Measurements from ENCODE around the gene NGEF. TPM values are rescaled to one million over a fixed set of nuclear protein-coding genes. Genes with fewer than 3 reads are reported as not detected.

NGEF gene
- total RNA-seq, 2 experiments from 2014 or later: 0.48 to 0.58 TPM

DNA sequence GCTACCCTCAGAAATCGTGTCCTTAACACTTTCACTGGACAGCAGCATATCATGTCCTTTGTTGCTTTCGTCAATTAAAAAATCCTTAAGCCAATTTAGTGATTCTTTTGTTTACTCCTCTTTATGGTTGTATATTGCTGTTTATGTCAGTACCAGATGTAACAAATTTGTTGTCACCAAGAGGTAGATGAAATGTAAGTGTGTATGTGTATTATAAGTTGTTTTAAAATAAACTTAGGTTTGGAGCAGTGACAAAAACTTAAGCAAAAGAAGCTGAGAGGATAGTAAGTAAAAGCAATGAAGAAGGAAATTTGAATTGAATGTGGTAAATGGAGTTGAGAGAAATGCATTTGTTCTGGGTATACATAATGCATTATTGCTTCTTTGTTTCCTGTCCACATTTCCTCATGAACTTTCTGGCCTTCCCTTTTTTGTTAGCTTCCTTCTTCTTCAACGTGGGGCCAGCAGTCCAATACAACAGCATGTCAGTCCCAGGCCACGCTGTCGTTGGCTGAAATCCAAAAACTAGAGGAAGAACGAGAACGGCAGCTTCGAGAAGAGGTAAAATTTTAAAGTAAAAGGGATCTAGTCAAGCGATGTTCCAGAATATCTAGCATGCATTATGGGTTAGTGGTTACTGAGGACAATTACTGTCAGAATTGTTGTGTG is 173.5 kb downstream of the NGEF start:
- Mint-ChIP-seq H3K9me3 (no peaks in the 10 kb centered on the region), H3K4me1 (peaks cover 42% of the 10 kb centered on the region), H3K27me3 (no peaks in the 10 kb centered on the region), H3K36me3 (ENCODE audit: low read depth) (peaks cover 43% of the 10 kb centered on the region), H3K4me3 (no peak overlapping the region), H3K27ac (peak overlapping the region; percentile 66)
- ChIA-PET CTCF (interaction anchor here (1.2 kb wide), 1 partner anchor 30 kb away, joined by 4 read pairs; no protein-coding TSS in a partner anchor), POLR2A (no interaction called here)
- DNase-seq: no peak

DNA sequence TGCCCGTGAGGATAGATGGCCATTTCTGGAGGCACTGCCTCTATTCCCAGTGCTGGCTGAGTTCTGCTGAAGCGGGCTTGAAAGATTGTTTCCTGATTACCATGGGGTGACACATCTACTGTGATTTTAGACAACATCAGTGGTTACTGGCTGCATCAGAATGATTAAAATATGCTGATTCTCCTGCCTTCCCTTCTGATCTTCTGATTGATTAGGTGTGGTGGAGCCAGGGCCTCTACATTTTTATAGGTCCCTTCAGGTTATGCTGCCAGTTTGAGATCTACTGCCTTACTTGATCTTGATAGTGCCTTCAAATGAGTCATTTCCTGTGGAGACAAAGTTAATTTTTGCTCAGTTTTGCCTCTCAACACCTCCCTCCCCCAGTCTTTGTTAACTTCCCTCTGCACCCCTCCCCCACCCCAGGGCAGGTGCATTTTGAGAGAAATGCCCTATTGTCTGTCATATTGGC is 174.6 kb downstream of the NGEF start:
- ChIA-PET CTCF (interaction anchor here (1.1 to 1.2 kb wide), 2 partner anchors 29 to 190 kb away, joined by 3 to 4 read pairs; no protein-coding TSS in a partner anchor), POLR2A (interaction anchor here (1.0 kb wide), 1 partner anchor 428 kb away, joined by 4 read pairs; no protein-coding TSS in a partner anchor)
- peaks cover 35% of the 10 kb centered on the region for H3K4me1 Mint-ChIP-seq
- H3K4me3 Mint-ChIP-seq: no peak overlapping the region
- no peaks in the 10 kb centered on the region for H3K9me3 Mint-ChIP-seq
- H3K27me3 Mint-ChIP-seq: no peaks in the 10 kb centered on the region
- peak; percentile 73 for DNase-seq
- peak overlapping the region; percentile 79 for H3K27ac Mint-ChIP-seq
- peaks cover 44% of the 10 kb centered on the region for H3K36me3 Mint-ChIP-seq (ENCODE audit: low read depth)

DNA sequence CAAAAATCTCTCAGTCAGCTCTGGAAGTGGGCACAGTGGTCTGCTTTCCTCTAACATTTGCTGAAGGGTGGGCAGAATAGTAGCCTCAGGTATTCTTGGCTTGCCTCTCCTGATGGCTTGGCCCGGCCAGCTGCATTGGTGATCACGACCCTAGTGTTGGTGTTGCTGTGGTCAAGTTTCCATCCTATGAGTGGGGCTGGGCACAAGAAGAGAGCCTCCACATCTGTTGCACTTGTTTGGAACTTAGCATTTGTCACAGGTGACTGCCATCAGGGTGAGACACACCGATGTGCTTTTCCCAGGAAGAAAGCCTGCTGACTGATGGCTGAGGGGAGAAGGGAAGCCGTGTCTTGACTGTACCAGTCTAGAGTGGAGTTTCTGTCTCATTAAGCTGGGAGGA is 176.1 kb downstream of the NGEF start:
- ChIA-PET POLR2A (interaction anchor here (0.6 kb wide), 1 partner anchor 42 kb away, joined by 3 read pairs; no protein-coding TSS in a partner anchor), CTCF (interaction anchor here (1.3 kb wide), 1 partner anchor 79 kb away, joined by 4 read pairs; no protein-coding TSS in a partner anchor)
- H3K9me3 Mint-ChIP-seq: no peaks in the 10 kb centered on the region
- no peak overlapping the region for H3K4me3 Mint-ChIP-seq
- H3K36me3 Mint-ChIP-seq (ENCODE audit: low read depth): peaks cover 54% of the 10 kb centered on the region
- no peaks in the 10 kb centered on the region for H3K27me3 Mint-ChIP-seq
- DNase-seq: no peak
- H3K27ac Mint-ChIP-seq: peak overlapping the region; percentile 75
- peaks cover 37% of the 10 kb centered on the region for H3K4me1 Mint-ChIP-seq

DNA sequence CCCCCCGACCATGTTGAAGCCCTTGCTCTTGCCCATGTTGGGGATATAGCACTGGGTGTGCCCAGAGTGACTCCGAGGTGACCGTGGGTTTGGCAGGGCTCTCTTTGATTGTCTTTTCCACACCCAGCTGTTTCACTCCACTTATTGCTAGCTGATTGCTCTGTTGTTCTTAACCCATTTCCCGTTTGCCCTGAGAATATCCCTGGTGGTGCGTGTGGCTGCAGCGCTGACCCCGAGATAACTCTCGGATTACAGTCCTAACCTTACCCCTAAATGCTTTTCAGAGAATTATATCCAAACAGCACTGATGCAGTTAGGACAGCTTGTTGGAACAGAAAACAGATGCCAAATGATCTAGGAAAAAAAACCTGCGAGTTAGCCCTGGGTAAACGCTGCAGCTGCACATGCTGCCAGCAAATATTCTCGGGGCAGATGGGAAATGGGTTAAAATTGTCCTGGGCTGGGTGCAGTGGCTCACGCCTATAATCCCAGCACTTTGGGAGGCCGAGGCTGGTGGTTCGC is 177.3 kb downstream of the NGEF start:
- Mint-ChIP-seq H3K27ac (no peak overlapping the region), H3K36me3 (ENCODE audit: low read depth) (peaks cover 50% of the 10 kb centered on the region), H3K4me3 (no peak overlapping the region), H3K9me3 (no peaks in the 10 kb centered on the region), H3K27me3 (no peaks in the 10 kb centered on the region), H3K4me1 (peaks cover 37% of the 10 kb centered on the region)
- CTCF ChIA-PET: no interaction called here
- POLR2A ChIA-PET: no interaction called here
- no peak for DNase-seq

DNA sequence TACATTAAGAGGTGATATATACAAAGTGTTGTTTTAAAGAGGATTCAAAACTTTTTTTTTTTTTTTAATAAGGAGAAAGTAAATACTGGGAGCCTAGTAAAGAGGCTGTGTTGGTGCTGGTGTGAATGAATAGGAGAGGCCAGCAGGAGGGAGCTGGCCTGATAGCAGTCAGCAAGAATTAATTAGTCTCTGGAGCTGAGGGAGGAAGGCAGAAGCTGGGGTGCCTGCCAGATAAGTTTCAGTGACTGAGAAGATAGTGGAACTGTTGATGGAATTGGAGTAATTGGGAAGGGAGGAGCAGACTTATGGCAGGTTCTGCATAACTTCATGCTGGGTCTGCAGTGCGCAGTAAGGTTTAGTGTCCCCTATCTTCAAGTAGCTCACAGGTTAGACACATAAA is 179.2 kb downstream of the NGEF start:
- CTCF ChIA-PET: no interaction called here
- Mint-ChIP-seq H3K27me3 (no peaks in the 10 kb centered on the region), H3K36me3 (ENCODE audit: low read depth) (peaks cover 39% of the 10 kb centered on the region), H3K4me3 (no peak overlapping the region), H3K27ac (no peak overlapping the region), H3K9me3 (no peaks in the 10 kb centered on the region), H3K4me1 (peaks cover 25% of the 10 kb centered on the region)
- POLR2A ChIA-PET: no interaction called here
- no peak for DNase-seq

DNA sequence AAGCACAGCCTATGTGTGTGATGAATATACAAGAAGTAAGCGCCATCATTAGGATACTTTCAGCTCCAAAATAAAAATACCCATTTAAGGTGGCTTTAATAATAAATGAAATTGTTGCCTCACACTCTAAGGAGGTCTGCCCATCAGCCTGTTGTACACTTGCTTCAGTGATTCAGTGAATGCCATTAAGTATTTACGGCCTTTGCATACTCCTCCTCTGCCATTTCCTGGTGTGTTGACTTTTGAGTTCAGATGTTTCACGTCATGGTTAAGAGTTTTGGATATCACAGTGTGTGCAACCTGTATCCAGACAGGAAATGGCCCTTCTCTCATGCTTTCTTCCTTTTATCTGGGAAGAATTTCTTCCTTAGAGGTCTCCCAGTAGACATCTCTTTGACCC is 181.6 kb downstream of the NGEF start:
- ChIA-PET CTCF (no interaction called here), POLR2A (no interaction called here)
- no peak overlapping the region for H3K4me3 Mint-ChIP-seq
- DNase-seq: no peak
- H3K27me3 Mint-ChIP-seq: no peaks in the 10 kb centered on the region
- H3K9me3 Mint-ChIP-seq: no peaks in the 10 kb centered on the region
- H3K4me1 Mint-ChIP-seq: peaks cover 6% of the 10 kb centered on the region
- no peak overlapping the region for H3K27ac Mint-ChIP-seq
- H3K36me3 Mint-ChIP-seq (ENCODE audit: low read depth): peaks cover 39% of the 10 kb centered on the region

DNA sequence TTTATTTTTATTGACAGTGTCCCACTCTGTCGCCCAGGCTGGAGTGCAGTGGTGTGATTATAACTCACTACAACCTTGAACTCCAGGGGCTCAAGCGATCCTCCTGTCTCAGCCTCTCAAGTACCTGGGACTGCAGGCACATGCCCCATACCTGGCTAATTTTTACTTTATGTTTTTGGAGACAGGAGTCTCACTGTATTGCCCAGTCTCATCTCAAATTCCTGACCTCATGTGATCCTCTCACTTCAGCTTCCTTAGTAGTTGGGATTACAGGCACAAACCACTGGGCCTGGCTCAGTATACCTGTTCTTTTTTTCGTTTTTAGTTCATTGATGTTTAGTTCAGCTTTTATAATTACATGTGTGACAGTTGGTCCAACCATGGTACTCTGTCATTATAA is 183.1 kb downstream of the NGEF start:
- Mint-ChIP-seq H3K36me3 (ENCODE audit: low read depth) (peaks cover 49% of the 10 kb centered on the region), H3K9me3 (no peaks in the 10 kb centered on the region), H3K27me3 (no peaks in the 10 kb centered on the region), H3K27ac (no peak overlapping the region), H3K4me1 (peaks cover 7% of the 10 kb centered on the region), H3K4me3 (no peak overlapping the region)
- POLR2A ChIA-PET: no interaction called here
- CTCF ChIA-PET: no interaction called here
- no peak for DNase-seq

Other genes starting within 250 kb of the NGEF start
- gene KCNJ13, start 236.7 kb downstream of the NGEF start, total RNA-seq: not detected
- 1 to 10 TPM; 1.3 to 1.9 TPM for gene SNORC, start 143.0 kb downstream of the NGEF start, total RNA-seq
- gene NEU2, start 19.4 kb upstream of the NGEF start, total RNA-seq: not detected
- gene INPP5D, start 47.1 kb upstream of the NGEF start, total RNA-seq: 100 to 1,000 TPM; 157 to 163 TPM
- gene ATG16L1, start 238.4 kb upstream of the NGEF start, total RNA-seq: 10 to 100 TPM; 55.9 to 58.9 TPM

Measured in activated CD4-positive, alpha-beta memory T cell treated with anti-CD3 and anti-CD28 coated beads, Interleukin-2, amount 10 ng/mL, durations not matched to agents 7 days and 5 days (primary cell).